GM18498 (cell line): ENCODE results near the gene TRIM44.
"Not testable (repeated sequence)": the region's sequence is repeated elsewhere in the genome, so short reads cannot be mapped to it uniquely, and the experiment has no call there.

Source experiments
- ATAC-seq: cut with Tn5 transposase; IDR thresholded peaks from one replicate; pipeline ENCODE4 v1.9.1; 2021; ENCODE audit warnings: mild to moderate bottlenecking, moderate library complexity; ENCODE audit not compliant: unreplicated experiment

The TRIM44 gene

GRCh38 chr11:35750315-35750714, 87.7 kb downstream of the TRIM44 start:
- ATAC-seq = no peak

- no peak for ATAC-seq
Observed at GRCh38 chr11:35750981-35751663, 88.5 kb downstream of the TRIM44 start.

GRCh38 chr11:35751664-35752061, 89.1 kb downstream of the TRIM44 start:
- ATAC-seq = no peak

- ATAC-seq = no peak
Observed at GRCh38 chr11:35752115-35752514, 89.5 kb downstream of the TRIM44 start.

- not testable (repeated sequence) for ATAC-seq
Observed at GRCh38 chr11:35753573-35753972, 91.0 kb downstream of the TRIM44 start.

GRCh38 chr11:35759951-35760350, 97.4 kb downstream of the TRIM44 start:
- not testable (repeated sequence) for ATAC-seq

- no peak for ATAC-seq
Observed at GRCh38 chr11:35761899-35762298, 99.3 kb downstream of the TRIM44 start.

- no peak for ATAC-seq
Observed at GRCh38 chr11:35763301-35763700, 100.7 kb downstream of the TRIM44 start.

GRCh38 chr11:35763765-35764164, 101.2 kb downstream of the TRIM44 start:
- ATAC-seq = no peak

- ATAC-seq = no peak
Observed at GRCh38 chr11:35764417-35764816, 101.8 kb downstream of the TRIM44 start.

GRCh38 chr11:35765211-35765610, 102.6 kb downstream of the TRIM44 start:
- ATAC-seq = no peak

- no peak for ATAC-seq
Observed at GRCh38 chr11:35766651-35767050, 104.1 kb downstream of the TRIM44 start.

GRCh38 chr11:35770425-35770824, 107.8 kb downstream of the TRIM44 start:
- ATAC-seq = not testable (repeated sequence)

GRCh38 chr11:35771722-35772121, 109.1 kb downstream of the TRIM44 start:
- no peak for ATAC-seq

- not testable (repeated sequence) for ATAC-seq
Observed at GRCh38 chr11:35777241-35777640, 114.7 kb downstream of the TRIM44 start.

- not testable (repeated sequence) for ATAC-seq
Observed at GRCh38 chr11:35778943-35779342, 116.4 kb downstream of the TRIM44 start.

GRCh38 chr11:35779409-35779808, 116.8 kb downstream of the TRIM44 start:
- ATAC-seq = no peak

- ATAC-seq = no peak
Observed at GRCh38 chr11:35780951-35781860, 118.6 kb downstream of the TRIM44 start.

- no peak for ATAC-seq
Observed at GRCh38 chr11:35781861-35782470, 119.4 kb downstream of the TRIM44 start.

GRCh38 chr11:35783809-35784208, 121.2 kb downstream of the TRIM44 start:
- no peak for ATAC-seq

- ATAC-seq = peak; percentile 55
Observed at GRCh38 chr11:35784699-35785098, 122.1 kb downstream of the TRIM44 start.
